ENCODE measurements around the gene PLEKHG4B.

The PLEKHG4B gene

GRCh38 chr5:121432-121831 lies 29.5 kb downstream of the PLEKHG4B start:
- Histone ChIP-seq H3K27me3 (ENCODE audit: low read depth, low read length) (peaks cover 5% of the 10 kb centered on the region; the same call in 1 of the 2 replicates), H3K4me3 (ENCODE audit: low read length) (no peak overlapping the region), H3K36me3 (replicated peaks; ENCODE audit: low read depth, low read length) (no peaks in the 10 kb centered on the region), H3K79me2 (ENCODE audit: low read length) (no peaks in the 10 kb centered on the region), H3K9me3 (ENCODE audit: insufficient read depth, low read length) (no peaks in the 10 kb centered on the region), H2AFZ (ENCODE audit: low read depth, low read length) (no peak overlapping the region), H3K4me1 (ENCODE audit: low read length) (no peaks in the 10 kb centered on the region), H3K4me2 (ENCODE audit: low read length) (no peak overlapping the region), H4K20me1 (ENCODE audit: insufficient read depth, low read length) (no peaks in the 10 kb centered on the region), H3K9ac (ENCODE audit: low read length) (no peak overlapping the region), H3K27ac (ENCODE audit: low read length) (no peak overlapping the region)
- TF ChIP-seq EZH2phosphoT487 (IDR thresholded peaks at IDR 0.05; ENCODE audit: low read depth): no peak
- no peak for TF ChIP-seq CTCF (IDR thresholded peaks at IDR 0.05; ENCODE audit: low read depth, low read length)

GRCh38 chr5:125815-126214 lies 33.8 kb downstream of the PLEKHG4B start:
- Histone ChIP-seq H3K4me1 (ENCODE audit: low read length) (no peaks in the 10 kb centered on the region), H3K79me2 (ENCODE audit: low read length) (no peaks in the 10 kb centered on the region), H3K27me3 (ENCODE audit: low read depth, low read length) (peaks cover 8% of the 10 kb centered on the region), H3K4me3 (ENCODE audit: low read length) (no peak overlapping the region), H3K27ac (ENCODE audit: low read length) (no peak overlapping the region), H4K20me1 (ENCODE audit: insufficient read depth, low read length) (no peaks in the 10 kb centered on the region), H2AFZ (ENCODE audit: low read depth, low read length) (no peak overlapping the region), H3K4me2 (ENCODE audit: low read length) (no peak overlapping the region), H3K9ac (ENCODE audit: low read length) (no peak overlapping the region), H3K9me3 (ENCODE audit: insufficient read depth, low read length) (no peaks in the 10 kb centered on the region), H3K36me3 (replicated peaks; ENCODE audit: low read depth, low read length) (no peaks in the 10 kb centered on the region)
- TF ChIP-seq CTCF (IDR thresholded peaks at IDR 0.05; ENCODE audit: low read depth, low read length) (no peak), EZH2phosphoT487 (IDR thresholded peaks at IDR 0.05; ENCODE audit: low read depth) (no peak)

- H3K36me3 ChIP-seq (replicated peaks; ENCODE audit: low read depth, low read length): no peaks in the 10 kb centered on the region
- H3K9me3 ChIP-seq (ENCODE audit: insufficient read depth, low read length): no peaks in the 10 kb centered on the region
- H3K27me3 ChIP-seq (ENCODE audit: low read depth, low read length): peaks cover 8% of the 10 kb centered on the region
- H2AFZ ChIP-seq (ENCODE audit: low read depth, low read length): no peak overlapping the region
- H3K79me2 ChIP-seq (ENCODE audit: low read length): no peaks in the 10 kb centered on the region
- no peaks in the 10 kb centered on the region for H3K4me1 ChIP-seq (ENCODE audit: low read length)
- no peaks in the 10 kb centered on the region for H4K20me1 ChIP-seq (ENCODE audit: insufficient read depth, low read length)
- H3K27ac ChIP-seq (ENCODE audit: low read length): no peak overlapping the region
- no peak for TF ChIP-seq EZH2phosphoT487 (IDR thresholded peaks at IDR 0.05; ENCODE audit: low read depth)
- TF ChIP-seq CTCF (IDR thresholded peaks at IDR 0.05; ENCODE audit: low read depth, low read length): no peak
- H3K4me2 ChIP-seq (ENCODE audit: low read length): no peak overlapping the region
- H3K9ac ChIP-seq (ENCODE audit: low read length): no peak overlapping the region
- H3K4me3 ChIP-seq (ENCODE audit: low read length): no peak overlapping the region
Observed at GRCh38 chr5:126806-127205, 34.8 kb downstream of the PLEKHG4B start.

- H3K79me2 ChIP-seq (ENCODE audit: low read length): no peaks in the 10 kb centered on the region
- no peak overlapping the region for H3K9ac ChIP-seq (ENCODE audit: low read length)
- no peak overlapping the region for H3K4me3 ChIP-seq (ENCODE audit: low read length)
- H3K36me3 ChIP-seq (replicated peaks; ENCODE audit: low read depth, low read length): no peaks in the 10 kb centered on the region
- no peaks in the 10 kb centered on the region for H3K4me1 ChIP-seq (ENCODE audit: low read length)
- peaks cover 8% of the 10 kb centered on the region for H3K27me3 ChIP-seq (ENCODE audit: low read depth, low read length)
- H3K9me3 ChIP-seq (ENCODE audit: insufficient read depth, low read length): no peaks in the 10 kb centered on the region
- no peak overlapping the region for H2AFZ ChIP-seq (ENCODE audit: low read depth, low read length)
- H3K4me2 ChIP-seq (ENCODE audit: low read length): no peak overlapping the region
- no peak for TF ChIP-seq EZH2phosphoT487 (IDR thresholded peaks at IDR 0.05; ENCODE audit: low read depth)
- TF ChIP-seq CTCF (IDR thresholded peaks at IDR 0.05; ENCODE audit: low read depth, low read length): no peak
- H3K27ac ChIP-seq (ENCODE audit: low read length): no peak overlapping the region
- no peaks in the 10 kb centered on the region for H4K20me1 ChIP-seq (ENCODE audit: insufficient read depth, low read length)
Observed at GRCh38 chr5:127886-128285, 35.9 kb downstream of the PLEKHG4B start.

Measured in OCI-LY3 (cell line).